ENCODE measurements around the gene PPP1CC.
A peak's percentile ranks its signal among the peaks of the same experiment; 100 is the strongest.

Gene PPP1CC

GRCh38 chr12:110684312-110684836, 58.3 kb downstream of the PPP1CC start:
- DNase-seq, result peak; percentile 8

- no peak for DNase-seq
These were observed 58.8 kb downstream of the PPP1CC start for GRCh38 chr12:110683888-110684287.

- DNase-seq, result no peak
These were observed 62.7 kb downstream of the PPP1CC start for GRCh38 chr12:110680032-110680431.

- DNase-seq, result no peak
These were observed 63.5 kb downstream of the PPP1CC start for GRCh38 chr12:110679201-110679600.

GRCh38 chr12:110677982-110678381, 64.7 kb downstream of the PPP1CC start:
- DNase-seq, result no peak

- no peak for DNase-seq
These were observed 65.3 kb downstream of the PPP1CC start for GRCh38 chr12:110677206-110677911.

- DNase-seq, result no peak
These were observed 66.5 kb downstream of the PPP1CC start for GRCh38 chr12:110676171-110676570.

- DNase-seq, result no peak
These were observed 72.5 kb downstream of the PPP1CC start for GRCh38 chr12:110670161-110670701.
